ENCODE results near the gene TAGLN. TPM values are rescaled to one million over a fixed set of nuclear protein-coding genes. Genes with fewer than 3 reads are reported as not detected.

Gene TAGLN
- polyA plus RNA-seq, 3 donors, result 3.6 to 113 (median 4.0) TPM

DNA sequence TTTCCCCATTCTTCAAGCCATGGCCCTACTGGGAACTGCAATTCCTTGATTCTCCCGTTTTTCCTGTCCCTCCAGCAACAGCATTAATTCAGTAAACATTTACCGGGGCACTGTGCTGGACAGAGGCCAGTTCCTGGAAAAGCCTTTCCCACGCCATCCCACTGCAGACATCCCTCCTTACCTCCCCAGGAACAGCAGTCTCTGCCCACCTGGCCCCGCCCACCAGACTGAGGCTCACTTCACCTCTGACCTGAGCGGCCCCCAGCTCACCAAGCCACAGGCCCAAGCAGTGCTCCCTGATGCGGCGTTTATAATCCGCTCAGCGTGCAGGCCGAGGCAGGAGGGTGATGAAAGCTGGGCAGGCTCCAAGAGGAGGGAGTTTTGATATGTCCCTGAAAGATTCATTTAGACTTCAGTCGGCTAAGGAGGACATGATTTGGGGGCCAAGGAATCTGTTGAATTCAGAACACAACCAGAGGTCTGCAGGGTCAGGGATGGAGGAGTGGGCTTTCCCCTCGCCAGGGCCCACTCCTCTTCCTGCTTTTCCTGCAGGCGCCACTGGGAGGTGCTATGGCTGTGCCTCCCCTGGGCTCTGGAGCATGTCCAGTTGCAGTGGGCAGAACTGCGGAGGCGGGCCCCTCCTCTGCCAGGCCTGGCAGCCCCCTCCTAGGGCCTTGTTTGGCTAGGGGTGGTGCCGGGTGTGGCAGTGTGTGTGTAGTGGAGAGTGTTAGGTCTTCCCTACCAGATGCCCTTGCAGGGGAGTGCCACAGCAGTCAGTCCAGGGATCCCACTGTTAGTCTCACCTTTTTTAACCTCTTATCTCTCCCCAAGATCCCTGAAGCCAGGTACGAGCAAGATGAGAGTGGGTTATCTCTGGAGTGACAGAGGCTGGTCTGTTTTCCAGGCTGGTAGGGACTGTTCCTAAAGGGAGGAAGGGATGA lies 1.4 kb upstream of the TAGLN start:
- peaks cover 12% of the 10 kb centered on the region for H4K20me1 ChIP-seq (ENCODE audit: insufficient read depth, low read length)
- H3K36me3 ChIP-seq (replicated peaks in 1 of 2; ENCODE audit: control insufficient read depth in 1 of 2, insufficient read depth in 2 of 2, low read length in 2 of 2), result peaks cover 41 to 60% of the 10 kb centered on the region in 2 donors
- DNase-seq, result no peak
- peaks cover 19 to 28% of the 10 kb centered on the region in 2 donors for H3K4me1 ChIP-seq (ENCODE audit: control insufficient read depth in 1 of 2, insufficient read depth in 2 of 2, low read length in 2 of 2)
- H3K27me3 ChIP-seq (ENCODE audit: control insufficient read depth in 2 of 2, insufficient read depth in 2 of 2, low read length in 2 of 2), result no peaks in the 10 kb centered on the region
- H2AFZ ChIP-seq (ENCODE audit: insufficient read depth, low read depth, low read length, poor library complexity, severe bottlenecking), result no peak overlapping the region
- Mint-ChIP-seq H3K36me3 (peaks cover 53 to 66% of the 10 kb centered on the region in 2 donors), H3K4me3 (peak overlapping the region in 1 of 2 donors; percentile 16), H3K4me1 (peaks cover 37% of the 10 kb centered on the region), H3K27me3 (ENCODE audit: low read depth in 3 of 3) (peaks cover 3 to 7% (median 6%) of the 10 kb centered on the region in 3 donors), H3K9me3 (peaks cover 0 to 3% (median 0%) of the 10 kb centered on the region in 7 donors), H3K27ac (peak overlapping the region in 2 of 7 donors; percentile 43 to 46)
- H3K9me3 ChIP-seq (replicated peaks in 1 of 2; ENCODE audit: control insufficient read depth in 1 of 2, insufficient read depth in 1 of 2, low read length in 2 of 2), result no peaks in the 10 kb centered on the region
- WGBS (ENCODE audit: insufficient coverage), result 96% methylated on average over 10 of the region's 17 CpGs
- H3K79me2 ChIP-seq (ENCODE audit: insufficient read depth, low read length), result no peaks in the 10 kb centered on the region
- no peak overlapping the region for H3K27ac ChIP-seq (ENCODE audit: low read depth in 1 of 2, low read length in 2 of 2)
- H3K4me3 ChIP-seq (replicated peaks in 1 of 3; ENCODE audit: low read depth in 2 of 3, low read length in 3 of 3), result no peak overlapping the region
- no peak overlapping the region for H3K9ac ChIP-seq (ENCODE audit: insufficient read depth, low read length, poor library complexity, severe bottlenecking)
- no peak overlapping the region for H3K4me2 ChIP-seq (replicated peaks; ENCODE audit: extremely low read depth, low read length, poor library complexity, severe bottlenecking)
- intact Hi-C loops (cut with micrococcal nuclease), result no loop called here
- TF ChIP-seq, protein P1, sequence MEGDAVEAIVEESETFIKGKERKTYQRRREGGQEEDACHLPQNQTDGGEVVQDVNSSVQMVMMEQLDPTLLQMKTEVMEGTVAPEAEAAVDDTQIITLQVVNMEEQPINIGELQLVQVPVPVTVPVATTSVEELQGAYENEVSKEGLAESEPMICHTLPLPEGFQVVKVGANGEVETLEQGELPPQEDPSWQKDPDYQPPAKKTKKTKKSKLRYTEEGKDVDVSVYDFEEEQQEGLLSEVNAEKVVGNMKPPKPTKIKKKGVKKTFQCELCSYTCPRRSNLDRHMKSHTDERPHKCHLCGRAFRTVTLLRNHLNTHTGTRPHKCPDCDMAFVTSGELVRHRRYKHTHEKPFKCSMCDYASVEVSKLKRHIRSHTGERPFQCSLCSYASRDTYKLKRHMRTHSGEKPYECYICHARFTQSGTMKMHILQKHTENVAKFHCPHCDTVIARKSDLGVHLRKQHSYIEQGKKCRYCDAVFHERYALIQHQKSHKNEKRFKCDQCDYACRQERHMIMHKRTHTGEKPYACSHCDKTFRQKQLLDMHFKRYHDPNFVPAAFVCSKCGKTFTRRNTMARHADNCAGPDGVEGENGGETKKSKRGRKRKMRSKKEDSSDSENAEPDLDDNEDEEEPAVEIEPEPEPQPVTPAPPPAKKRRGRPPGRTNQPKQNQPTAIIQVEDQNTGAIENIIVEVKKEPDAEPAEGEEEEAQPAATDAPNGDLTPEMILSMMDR (IDR thresholded peaks at IDR 0.05), result peak; percentile 39

DNA sequence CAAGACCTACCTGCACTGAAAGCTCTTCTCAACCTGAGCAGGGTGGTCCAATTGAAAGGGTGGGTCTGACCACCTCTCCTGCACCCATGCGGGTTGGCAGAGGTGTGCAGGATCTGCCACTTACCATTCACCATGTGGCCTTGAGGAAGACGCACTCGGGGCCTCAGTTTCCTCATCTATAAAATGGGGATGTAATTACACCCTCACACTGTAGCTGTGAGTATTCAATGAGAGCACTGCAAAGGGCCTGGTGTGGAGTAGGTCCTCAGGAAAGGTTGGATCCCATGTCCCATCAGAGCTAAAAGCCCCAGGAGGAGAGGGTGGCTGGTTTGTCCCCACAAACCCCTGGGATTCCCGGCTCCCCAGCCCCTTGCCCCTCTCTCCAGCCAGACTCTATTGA lies 557 bp upstream of the TAGLN start:
- H3K36me3 ChIP-seq (replicated peaks in 1 of 2; ENCODE audit: control insufficient read depth in 1 of 2, insufficient read depth in 2 of 2, low read length in 2 of 2), result peaks cover 39 to 60% of the 10 kb centered on the region in 2 donors
- Mint-ChIP-seq H3K27ac (peak overlapping the region in 2 of 7 donors; percentile 6 to 32), H3K4me1 (peaks cover 37% of the 10 kb centered on the region), H3K36me3 (peaks cover 54 to 66% of the 10 kb centered on the region in 2 donors), H3K4me3 (peak overlapping the region in 1 of 2 donors; percentile 15), H3K9me3 (peaks cover 0 to 3% (median 0%) of the 10 kb centered on the region in 7 donors), H3K27me3 (ENCODE audit: low read depth in 3 of 3) (peaks cover 3 to 7% (median 6%) of the 10 kb centered on the region in 3 donors)
- H3K4me2 ChIP-seq (replicated peaks; ENCODE audit: extremely low read depth, low read length, poor library complexity, severe bottlenecking), result no peak overlapping the region
- no peak overlapping the region for H3K9ac ChIP-seq (ENCODE audit: insufficient read depth, low read length, poor library complexity, severe bottlenecking)
- WGBS (ENCODE audit: insufficient coverage), result no CpG with 5 or more reads among the region's 4 CpGs
- intact Hi-C loops (cut with micrococcal nuclease), result no loop called here
- peaks cover 12% of the 10 kb centered on the region for H4K20me1 ChIP-seq (ENCODE audit: insufficient read depth, low read length)
- H3K4me1 ChIP-seq (ENCODE audit: control insufficient read depth in 1 of 2, insufficient read depth in 2 of 2, low read length in 2 of 2), result peaks cover 19 to 28% of the 10 kb centered on the region in 2 donors
- TF ChIP-seq, protein P1 (IDR thresholded peaks at IDR 0.05), result no peak
- no peak overlapping the region for H2AFZ ChIP-seq (ENCODE audit: insufficient read depth, low read depth, low read length, poor library complexity, severe bottlenecking)
- DNase-seq, result no peak
- H3K27ac ChIP-seq (ENCODE audit: low read depth in 1 of 2, low read length in 2 of 2), result no peak overlapping the region
- no peak overlapping the region for H3K4me3 ChIP-seq (replicated peaks in 1 of 3; ENCODE audit: low read depth in 2 of 3, low read length in 3 of 3)
- no peaks in the 10 kb centered on the region for H3K79me2 ChIP-seq (ENCODE audit: insufficient read depth, low read length)
- no peaks in the 10 kb centered on the region for H3K27me3 ChIP-seq (ENCODE audit: control insufficient read depth in 2 of 2, insufficient read depth in 2 of 2, low read length in 2 of 2)
- H3K9me3 ChIP-seq (replicated peaks in 1 of 2; ENCODE audit: control insufficient read depth in 1 of 2, insufficient read depth in 1 of 2, low read length in 2 of 2), result no peaks in the 10 kb centered on the region

All from CD14-positive monocyte (primary cell).